ENCODE results near the gene GRHL1. TPM values are rescaled to one million over a fixed set of nuclear protein-coding genes. Genes with fewer than 3 reads are reported as not detected.
A peak's percentile ranks its signal among the peaks of the same experiment; 100 is the strongest.

The GRHL1 gene
- total and polyA plus RNA-seq, 2 donors (not counting 3 experiments of a cell fraction or from before 2014, with no cell fraction given) = 0.37 to 1.1 TPM

DNA sequence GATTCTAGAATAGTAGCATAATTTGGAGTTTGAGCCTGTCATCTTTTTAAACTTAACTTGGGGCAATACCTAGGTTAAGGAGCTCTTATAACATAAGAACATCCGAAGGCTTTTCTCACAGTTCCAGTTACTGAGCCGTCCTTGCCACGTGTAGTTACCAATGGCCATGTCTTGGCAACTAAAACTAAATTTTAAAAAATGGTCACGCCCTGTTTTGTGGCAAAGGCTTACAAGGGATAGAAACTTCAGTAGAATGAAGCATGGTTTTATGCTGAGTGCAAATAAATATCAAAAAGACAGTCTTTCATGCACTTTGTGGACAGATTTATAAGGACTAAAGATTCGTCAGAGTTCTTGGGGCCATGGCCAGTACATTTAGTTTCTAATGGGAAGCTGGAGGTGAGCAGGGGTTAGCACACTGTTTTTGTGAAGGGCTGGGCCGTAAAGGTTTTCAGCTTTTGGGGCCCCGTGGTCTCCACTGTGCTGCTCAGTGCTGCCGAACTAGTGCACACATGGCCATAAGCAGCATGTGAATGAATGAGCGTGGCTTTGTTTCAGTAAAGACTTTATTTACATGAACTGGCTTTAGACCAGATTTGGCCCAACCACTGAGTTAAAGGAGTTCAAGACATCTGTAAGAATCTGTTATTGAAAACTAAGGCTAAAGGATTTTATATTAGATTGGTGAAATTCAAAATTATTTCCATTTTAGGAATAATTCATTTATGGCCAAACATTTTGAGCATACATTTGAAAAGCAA is 41.1 kb downstream of the GRHL1 start:
- BruUV-seq (replicated peaks) = no TSS peak

More for the DNA sequence above, 41.1 kb downstream of the GRHL1 start:
- Histone ChIP-seq H3K36me3 (ENCODE audit: control insufficient read depth in 2 of 2, extremely low read depth in 1 of 2, insufficient read depth in 2 of 2, low read length in 2 of 2) (no peaks in the 10 kb centered on the region), H3K79me2 (ENCODE audit: control insufficient read depth, insufficient read depth, low read length) (no peaks in the 10 kb centered on the region), H3K4me1 (ENCODE audit: control insufficient read depth, extremely low read depth, insufficient read depth, low read length) (peaks cover 46% of the 10 kb centered on the region), H3K4me2 (ENCODE audit: insufficient read depth, low read length) (peak overlapping the region; percentile 74), H3K27ac (ENCODE audit: insufficient read depth, low read depth, low read length) (peak overlapping the region; percentile 72), H3K9ac (replicated peaks; ENCODE audit: extremely low read depth, insufficient read depth, low read length) (peak overlapping the region; percentile 1), H3K4me3 (replicated peaks in 1 of 3; ENCODE audit: insufficient read depth in 1 of 3, low read depth in 1 of 3, low read length in 3 of 3) (no peak overlapping the region), H3K27me3 (ENCODE audit: control insufficient read depth in 2 of 2, insufficient read depth in 2 of 2, low read length in 2 of 2) (no peaks in the 10 kb centered on the region), H3K9me1 (replicated peaks; ENCODE audit: control insufficient read depth, extremely low read depth, insufficient read depth, low read length) (no peaks in the 10 kb centered on the region), H3K9me3 (replicated peaks; ENCODE audit: control insufficient read depth, insufficient read depth, low read length) (no peaks in the 10 kb centered on the region), H4K20me1 (replicated peaks; ENCODE audit: control insufficient read depth, extremely low read depth, insufficient read depth, low read length) (no peaks in the 10 kb centered on the region), H2AFZ (ENCODE audit: low read depth, low read length) (peak overlapping the region; percentile 6)
- DNase-seq (ENCODE audit: low read depth, low spot score) = peak; percentile 13
- CTCF ChIA-PET = interaction anchor here (0.6 to 2.7 kb wide), 10 partner anchors 8 to 222 kb away, joined by 3 to 50 read pairs (median 4); no protein-coding TSS in a partner anchor
- FAIRE-seq = peak; percentile 15
- TF ChIP-seq, protein P1, sequence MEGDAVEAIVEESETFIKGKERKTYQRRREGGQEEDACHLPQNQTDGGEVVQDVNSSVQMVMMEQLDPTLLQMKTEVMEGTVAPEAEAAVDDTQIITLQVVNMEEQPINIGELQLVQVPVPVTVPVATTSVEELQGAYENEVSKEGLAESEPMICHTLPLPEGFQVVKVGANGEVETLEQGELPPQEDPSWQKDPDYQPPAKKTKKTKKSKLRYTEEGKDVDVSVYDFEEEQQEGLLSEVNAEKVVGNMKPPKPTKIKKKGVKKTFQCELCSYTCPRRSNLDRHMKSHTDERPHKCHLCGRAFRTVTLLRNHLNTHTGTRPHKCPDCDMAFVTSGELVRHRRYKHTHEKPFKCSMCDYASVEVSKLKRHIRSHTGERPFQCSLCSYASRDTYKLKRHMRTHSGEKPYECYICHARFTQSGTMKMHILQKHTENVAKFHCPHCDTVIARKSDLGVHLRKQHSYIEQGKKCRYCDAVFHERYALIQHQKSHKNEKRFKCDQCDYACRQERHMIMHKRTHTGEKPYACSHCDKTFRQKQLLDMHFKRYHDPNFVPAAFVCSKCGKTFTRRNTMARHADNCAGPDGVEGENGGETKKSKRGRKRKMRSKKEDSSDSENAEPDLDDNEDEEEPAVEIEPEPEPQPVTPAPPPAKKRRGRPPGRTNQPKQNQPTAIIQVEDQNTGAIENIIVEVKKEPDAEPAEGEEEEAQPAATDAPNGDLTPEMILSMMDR (IDR thresholded peaks at IDR 0.05; ENCODE audit: extremely low read depth in 1 of 2, insufficient read depth in 1 of 2, low read depth in 1 of 2, low read length in 2 of 2) = no peak
- TF ChIP-seq, protein P2, sequence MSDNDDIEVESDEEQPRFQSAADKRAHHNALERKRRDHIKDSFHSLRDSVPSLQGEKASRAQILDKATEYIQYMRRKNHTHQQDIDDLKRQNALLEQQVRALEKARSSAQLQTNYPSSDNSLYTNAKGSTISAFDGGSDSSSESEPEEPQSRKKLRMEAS (IDR thresholded peaks at IDR 0.05; ENCODE audit: insufficient read depth, insufficient read length) = no peak
- TF ChIP-seq MYC (IDR thresholded peaks at IDR 0.05; ENCODE audit: low read depth, low read length) (no peak), EZH2 (IDR thresholded peaks at IDR 0.05; ENCODE audit: borderline replicate concordance, low read depth, low read length, severe bottlenecking) (no peak), POLR2AphosphoS5 (IDR thresholded peaks at IDR 0.05; ENCODE audit: insufficient read depth, low read depth, low read length) (no peak), POLR2A (IDR thresholded peaks at IDR 0.05; ENCODE audit: low read depth, low read length) (no peak), JUN (IDR thresholded peaks at IDR 0.05; ENCODE audit: borderline replicate concordance, insufficient read depth, insufficient read length, low read depth) (no peak), GATA2 (IDR thresholded peaks at IDR 0.05; ENCODE audit: insufficient read depth, insufficient read length, low read depth, low read length) (no peak)
- intact Hi-C loops (cut with micrococcal nuclease) = loop anchor here (1.0 to 5.0 kb wide), 4 partner anchors 16 to 180 kb away; partner anchors contain the start of gene TAF1B
- dilution Hi-C loops (cut with MboI; ENCODE audit: extremely low pct_ligation_motif_present, low sequenced_read_pairs) = no loop called here
- POLR2A ChIA-PET = interaction anchor here (0.7 to 1.3 kb wide), 2 partner anchors 8 to 423 kb away, joined by 3 read pairs; no protein-coding TSS in a partner anchor

All from endothelial cell of umbilical vein (primary cell).